ENCODE measurements around the gene MTO1.

The MTO1 gene, protein sequence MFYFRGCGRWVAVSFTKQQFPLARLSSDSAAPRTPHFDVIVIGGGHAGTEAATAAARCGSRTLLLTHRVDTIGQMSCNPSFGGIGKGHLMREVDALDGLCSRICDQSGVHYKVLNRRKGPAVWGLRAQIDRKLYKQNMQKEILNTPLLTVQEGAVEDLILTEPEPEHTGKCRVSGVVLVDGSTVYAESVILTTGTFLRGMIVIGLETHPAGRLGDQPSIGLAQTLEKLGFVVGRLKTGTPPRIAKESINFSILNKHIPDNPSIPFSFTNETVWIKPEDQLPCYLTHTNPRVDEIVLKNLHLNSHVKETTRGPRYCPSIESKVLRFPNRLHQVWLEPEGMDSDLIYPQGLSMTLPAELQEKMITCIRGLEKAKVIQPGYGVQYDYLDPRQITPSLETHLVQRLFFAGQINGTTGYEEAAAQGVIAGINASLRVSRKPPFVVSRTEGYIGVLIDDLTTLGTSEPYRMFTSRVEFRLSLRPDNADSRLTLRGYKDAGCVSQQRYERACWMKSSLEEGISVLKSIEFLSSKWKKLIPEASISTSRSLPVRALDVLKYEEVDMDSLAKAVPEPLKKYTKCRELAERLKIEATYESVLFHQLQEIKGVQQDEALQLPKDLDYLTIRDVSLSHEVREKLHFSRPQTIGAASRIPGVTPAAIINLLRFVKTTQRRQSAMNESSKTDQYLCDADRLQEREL

DNA sequence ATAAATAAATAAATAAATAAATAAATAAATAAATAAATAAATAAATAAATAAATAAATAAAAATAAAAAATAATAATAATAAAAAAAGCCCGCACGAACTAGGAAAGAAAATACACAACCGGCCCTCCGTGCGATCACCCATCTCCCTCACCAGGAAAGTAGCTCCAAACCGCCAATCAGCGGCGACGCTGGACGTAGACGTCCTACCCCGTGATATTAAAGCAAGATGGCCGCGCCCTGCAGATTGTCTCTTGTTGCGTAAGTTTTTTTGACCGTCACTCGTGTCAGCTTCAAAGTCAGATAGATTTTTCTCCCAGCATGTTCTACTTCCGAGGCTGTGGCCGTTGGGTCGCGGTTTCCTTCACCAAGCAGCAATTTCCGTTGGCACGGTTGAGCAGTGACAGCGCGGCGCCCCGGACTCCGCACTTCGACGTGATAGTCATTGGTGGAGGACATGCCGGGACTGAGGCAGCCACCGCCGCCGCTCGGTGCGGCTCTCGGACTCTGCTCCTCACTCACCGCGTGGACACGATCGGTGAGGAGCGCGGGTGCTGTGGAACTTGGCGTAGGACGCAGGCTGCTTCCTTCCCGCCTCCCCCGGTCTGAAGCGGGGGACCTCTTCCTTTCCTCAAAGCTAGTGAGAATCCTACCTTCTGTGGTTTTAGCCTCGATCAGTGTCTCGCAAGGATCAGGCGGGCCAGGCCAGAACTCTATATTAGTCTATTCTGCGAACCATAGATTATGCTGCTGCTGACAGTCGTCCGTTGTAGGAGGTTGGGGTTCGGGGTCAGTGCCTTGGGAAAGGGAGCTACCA, at the start of gene MTO1:
MTO1 (plus strand) TSS at position 201 of the 814 bp plus-strand sequence; CDS start at position 319, 118 bp downstream.
- ChIA-PET CTCF (interaction anchor here (0.7 to 0.9 kb wide), 2 partner anchors 16 to 18 kb away, joined by 3 read pairs; no protein-coding TSS in a partner anchor), POLR2A (ENCODE audit: low non-redundant PET) (interaction anchor here (0.6 to 1.7 kb wide), 3 partner anchors 10 to 67 kb away, joined by 4 to 12 read pairs (median 4); partner anchors contain the start of genes CGAS and DDX43)
- DNase-seq (ENCODE audit: low spot score), result peak; percentile 90
- peak within 1 kb of the TSS; percentile 99 for H3K27ac ChIP-seq
- TF ChIP-seq CTCF (conservative IDR thresholded peaks at IDR 0.05; ENCODE audit: low read depth), result no peak

DNA sequence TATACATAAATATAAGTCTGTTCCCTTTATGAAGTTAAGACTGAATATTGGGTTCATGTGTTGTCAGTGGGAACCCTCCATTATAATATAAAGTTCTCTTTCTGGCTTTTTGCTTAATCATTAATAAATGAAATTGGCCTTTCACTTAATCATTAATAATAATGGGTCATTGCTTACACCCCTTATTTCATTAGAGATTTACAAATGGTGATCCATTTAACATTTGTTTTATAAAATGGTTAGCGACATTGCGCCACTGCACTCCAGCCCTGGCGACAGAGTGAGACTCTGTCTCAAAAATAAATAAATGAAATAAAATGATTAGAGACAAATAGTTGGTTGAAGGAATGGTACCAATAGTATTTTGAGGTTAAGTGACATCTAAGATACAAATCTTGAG, 48.4 kb upstream of the MTO1 start:
- no peak for TF ChIP-seq CTCF (conservative IDR thresholded peaks at IDR 0.05; ENCODE audit: low read depth)
- DNase-seq (ENCODE audit: low spot score), result no peak

DNA sequence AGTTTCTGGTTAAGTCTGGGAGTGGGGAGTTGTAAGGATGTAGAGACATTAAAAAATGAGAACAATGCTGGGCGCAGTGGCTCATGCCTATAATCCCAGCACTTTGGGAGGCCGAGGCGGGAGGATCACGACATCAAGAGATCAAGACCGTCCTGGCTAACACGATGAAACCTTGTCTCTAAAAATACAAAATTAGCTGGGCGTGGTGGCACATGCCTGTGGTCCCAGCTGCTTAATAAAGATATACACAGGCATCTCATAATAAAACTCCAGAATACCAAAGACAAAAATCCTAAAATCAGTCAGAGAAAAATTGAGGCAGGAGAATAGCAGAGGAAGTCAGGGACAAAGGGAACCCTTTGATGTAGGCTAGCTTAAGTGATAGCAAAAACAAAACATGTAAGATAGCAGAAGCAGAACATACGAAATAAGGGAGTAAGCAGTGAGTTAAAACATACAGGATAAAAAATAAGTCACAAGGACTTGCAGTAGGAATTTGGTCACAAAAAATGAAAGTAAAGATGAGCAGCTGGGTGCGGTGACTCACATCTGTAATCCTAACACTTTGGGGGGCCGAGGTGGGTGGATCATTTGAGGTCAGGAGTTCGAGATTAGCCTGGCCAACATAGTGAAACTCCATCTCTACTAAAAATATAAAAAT, 43.3 kb upstream of the MTO1 start:
- ChIA-PET CTCF (no interaction called here), POLR2A (ENCODE audit: low non-redundant PET) (no interaction called here)
- no peak overlapping the region for H3K27ac ChIP-seq
- DNase-seq (ENCODE audit: low spot score), result no peak
- TF ChIP-seq CTCF (conservative IDR thresholded peaks at IDR 0.05; ENCODE audit: low read depth), result no peak

More for the DNA sequence above, 48.4 kb upstream of the MTO1 start:
- CTCF ChIA-PET, result no interaction called here
- POLR2A ChIA-PET (ENCODE audit: low non-redundant PET), result no interaction called here
- no peak overlapping the region for H3K27ac ChIP-seq

- no peak for DNase-seq (ENCODE audit: low spot score)
- CTCF ChIA-PET, result interaction anchor here (0.7 kb wide), 1 partner anchor 127 kb away, joined by 3 read pairs; no protein-coding TSS in a partner anchor
- TF ChIP-seq CTCF (conservative IDR thresholded peaks at IDR 0.05; ENCODE audit: low read depth), result no peak
- H3K27ac ChIP-seq, result no peak overlapping the region
- POLR2A ChIA-PET (ENCODE audit: low non-redundant PET), result no interaction called here
Measured at GRCh38 chr6:73421534-73421933, 40.0 kb upstream of the MTO1 start.

- no peak overlapping the region for H3K27ac ChIP-seq
- ChIA-PET POLR2A (ENCODE audit: low non-redundant PET) (no interaction called here), CTCF (interaction anchor here (0.7 kb wide), 1 partner anchor 25 kb away, joined by 4 read pairs; no protein-coding TSS in a partner anchor)
- TF ChIP-seq CTCF (conservative IDR thresholded peaks at IDR 0.05; ENCODE audit: low read depth), result no peak
- no peak for DNase-seq (ENCODE audit: low spot score)
Measured at GRCh38 chr6:73435236-73435635, 26.3 kb upstream of the MTO1 start.

Measured in RWPE1 (cell line).